ENCODE measurements around the gene CCDC150.

DNA sequence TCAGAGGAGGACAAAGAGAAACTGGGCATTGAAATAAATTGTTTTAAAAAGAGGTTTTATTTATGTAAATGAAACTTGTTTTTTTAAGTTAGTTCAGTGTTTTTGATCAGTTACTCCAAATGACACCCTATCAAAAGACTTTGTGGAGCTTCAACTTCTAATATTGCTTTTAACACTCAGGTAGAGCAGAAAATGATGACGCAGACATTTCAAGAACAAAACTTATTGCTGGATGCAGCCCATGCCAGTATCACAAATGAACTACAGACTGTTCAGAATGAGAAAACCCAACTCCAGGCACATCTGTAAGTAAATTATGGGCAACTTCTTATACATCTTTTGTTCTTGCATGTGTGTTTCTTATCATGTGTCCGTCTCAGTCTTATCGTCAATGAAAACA, 36.4 kb downstream of the CCDC150 start:
- TF ChIP-seq CTCF (conservative IDR thresholded peaks at IDR 0.05; ENCODE audit: low read depth, low read length) (no peak), EZH2 (IDR thresholded peaks at IDR 0.05; ENCODE audit: low read length, unreplicated experiment) (no peak), EZH2phosphoT487 (IDR thresholded peaks at IDR 0.05; ENCODE audit: borderline replicate concordance, low read length) (no peak)
